HUDEP-2 (cell line): ENCODE measurements around the gene TCTA.

Experiments used
- DNase-seq, 76 experiments: peaks; one replicate each; lab custom pipeline; 2025; ENCODE audit not compliant: unreplicated experiment in 76 of 76; lab: John Stamatoyannopoulos, UW

The TCTA gene

GRCh38 chr3:49410066-49410845, 2.0 kb upstream of the TCTA start:
- no peak for DNase-seq

GRCh38 chr3:49410846-49411534, 1.2 kb upstream of the TCTA start:
- DNase-seq: peak in 8 of 76 experiments; percentile 10 to 38 (median 22)

DNA sequence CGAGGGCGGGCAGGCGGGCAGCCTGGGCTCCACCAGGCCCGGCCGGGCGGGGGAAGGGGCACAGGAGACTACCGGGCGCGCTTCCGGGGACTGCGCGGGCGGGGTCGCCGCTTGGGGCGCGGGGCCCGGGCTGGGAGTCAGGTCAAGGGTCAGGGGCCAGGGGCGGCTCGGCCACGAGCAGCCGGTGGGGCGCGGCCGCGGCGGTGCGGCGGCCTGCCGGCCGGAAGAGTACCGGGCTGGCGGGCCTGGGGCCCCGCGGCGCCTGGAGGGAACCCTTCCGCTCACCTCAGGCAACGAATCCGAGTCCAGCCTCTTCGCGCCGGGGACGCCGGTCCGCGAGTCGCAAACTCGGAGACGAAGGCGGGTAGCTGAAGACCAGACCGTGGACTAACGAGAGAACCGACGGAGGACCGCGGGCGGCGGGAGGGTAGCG, 672 bp upstream of the TCTA start:
- peak in 17 of 76 experiments; percentile 7 to 57 (median 30) for DNase-seq

DNA sequence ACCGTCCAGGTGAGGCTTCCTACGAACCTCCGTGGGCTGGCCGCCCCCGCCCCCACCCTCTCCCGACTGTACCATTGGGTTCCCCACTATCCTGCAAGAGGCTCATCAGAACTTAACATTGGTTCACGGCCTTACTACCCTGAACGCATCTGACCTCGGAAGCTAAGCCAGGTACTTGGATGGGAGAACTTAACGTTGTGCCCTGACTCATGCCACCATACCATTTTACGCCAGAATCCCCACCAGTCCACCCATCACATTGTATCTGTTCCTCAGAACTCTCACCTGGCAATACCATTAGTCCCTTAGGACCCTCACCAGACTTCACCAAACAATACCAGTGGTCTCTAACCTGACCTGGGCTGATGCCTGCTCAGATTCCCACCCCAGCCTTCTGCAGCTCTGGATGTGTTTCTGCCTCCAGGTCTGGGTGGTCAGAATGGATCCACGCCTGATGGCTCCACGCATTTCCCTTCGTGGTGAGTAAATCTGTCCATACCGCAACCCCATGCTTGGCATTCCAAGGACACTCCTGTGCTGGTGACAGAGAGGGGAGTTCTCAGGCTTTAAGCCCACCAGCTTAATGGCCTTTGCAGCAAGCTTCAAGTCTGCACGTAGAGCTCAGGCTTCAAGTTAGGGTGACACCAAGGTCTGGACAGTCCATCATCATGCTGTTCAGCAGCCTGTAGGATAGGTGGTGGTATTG, 562 bp downstream of the TCTA start:
- DNase-seq: no peak

- DNase-seq: peak in 1 of 76 experiments; percentile 14
Observed at GRCh38 chr3:49413338-49413734, 1.1 kb downstream of the TCTA start.

GRCh38 chr3:49414753-49415152, 2.5 kb downstream of the TCTA start:
- DNase-seq: no peak

DNA sequence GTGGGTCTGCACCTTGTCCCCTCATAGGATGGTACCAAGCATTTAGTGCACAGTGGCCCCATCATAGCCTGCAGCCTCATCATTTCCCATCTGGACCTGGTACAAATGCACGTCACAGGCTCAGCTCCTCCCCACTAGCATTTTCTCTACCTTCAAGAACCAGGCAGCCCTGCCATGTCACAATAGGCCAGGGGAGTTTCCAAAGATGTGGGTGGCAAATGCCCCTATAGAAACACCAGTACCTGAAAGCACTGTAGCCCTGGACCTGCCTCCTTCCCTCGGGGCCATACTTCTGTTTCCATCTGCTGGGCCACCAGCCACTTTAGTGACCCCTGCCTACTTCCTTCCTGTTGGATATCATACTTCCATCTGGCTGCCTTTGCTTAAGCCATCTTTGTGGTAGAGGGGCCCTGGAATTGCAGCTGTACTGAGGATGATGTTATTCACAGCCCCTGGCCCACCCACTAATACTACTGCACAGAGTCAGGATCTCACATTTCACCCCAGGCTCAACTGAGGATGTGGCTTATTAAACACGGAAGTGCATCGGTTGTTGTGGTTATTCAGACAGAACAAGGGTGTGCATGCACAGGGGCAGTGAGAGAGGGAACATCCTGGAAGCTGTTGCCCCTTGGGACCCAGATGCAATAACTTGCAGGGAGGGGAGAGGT, 3.8 kb downstream of the TCTA start:
- no peak for DNase-seq

DNA sequence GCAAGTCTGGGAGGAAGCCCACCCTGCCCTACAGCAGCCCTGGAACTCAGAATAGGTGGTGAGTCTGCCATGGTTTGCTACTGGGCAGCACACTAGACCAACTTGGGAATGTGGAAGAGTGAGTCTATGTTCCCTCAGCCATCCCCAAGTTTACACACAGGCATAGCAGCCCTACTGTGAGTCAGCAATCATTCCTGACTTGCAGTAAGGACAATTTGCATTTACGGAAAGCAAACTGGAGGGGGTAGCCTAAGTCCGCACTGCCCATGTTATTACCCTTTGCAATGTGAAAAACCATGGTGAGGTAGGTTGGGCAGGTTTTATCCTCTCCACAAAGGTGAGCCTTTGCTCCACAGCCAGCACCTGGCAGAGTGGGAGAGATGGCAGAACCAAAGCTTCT, 4.6 kb downstream of the TCTA start:
- no peak for DNase-seq

- DNase-seq: no peak
Observed at GRCh38 chr3:49417516-49418120, 5.4 kb downstream of the TCTA start.

- no peak for DNase-seq
Observed at GRCh38 chr3:49421890-49422378, 9.7 kb downstream of the TCTA start.

DNA sequence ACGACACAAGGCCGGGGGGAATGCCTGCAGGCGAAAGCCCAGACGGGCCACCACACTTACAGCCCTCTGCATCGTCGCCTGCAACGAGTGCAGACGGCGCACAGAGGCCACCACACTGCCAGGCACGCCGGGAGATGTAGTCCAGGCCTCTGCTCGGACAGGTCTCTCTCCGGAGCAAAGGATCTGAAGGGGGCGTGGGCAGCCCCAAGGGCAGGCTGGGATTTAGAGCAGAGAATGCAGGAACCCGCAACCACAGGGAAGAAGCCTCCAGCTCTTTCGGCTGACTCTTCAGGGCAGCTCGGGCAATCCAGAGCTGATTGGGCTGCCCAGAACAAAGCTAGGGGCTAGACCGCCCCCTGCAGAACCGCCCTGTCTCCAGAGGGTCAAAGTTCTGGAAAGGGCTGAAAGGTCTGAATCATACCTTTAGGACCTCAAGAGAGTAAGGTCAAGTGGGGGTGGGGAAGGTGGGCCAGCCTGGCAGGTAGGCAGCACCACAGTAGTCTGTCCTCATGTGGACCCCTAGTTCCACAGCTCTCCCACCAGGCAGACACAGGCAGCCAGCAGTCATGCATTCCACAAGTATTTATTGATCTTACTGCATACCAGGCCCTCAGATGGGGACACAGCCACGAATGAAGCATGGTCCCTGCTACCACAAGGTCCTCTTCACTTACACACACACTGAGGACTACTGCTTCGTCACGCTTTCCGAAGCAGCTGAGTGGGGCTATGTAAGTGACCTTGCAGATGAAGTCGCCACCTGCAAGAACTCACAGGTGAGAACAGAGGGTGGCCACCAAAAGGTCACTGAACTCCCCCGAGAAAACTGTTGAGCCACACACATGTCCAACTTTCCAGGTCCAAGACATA, 10.4 kb downstream of the TCTA start, which contains the start of gene AMT:
Gene AMT, minus strand, starts transcription at position 95 of the 870 bp plus-strand sequence. Its CDS starts 23 bp downstream, at position 72.
- peak in 3 of 76 experiments; percentile 16 to 33 (median 21) for DNase-seq

GRCh38 chr3:49424816-49425215, 12.6 kb downstream of the TCTA start:
- DNase-seq: no peak

- DNase-seq: no peak
Observed at GRCh38 chr3:49427586-49427985, 15.4 kb downstream of the TCTA start.

- peak in 1 of 76 experiments; percentile 32 for DNase-seq
Observed at GRCh38 chr3:49428752-49429080, 16.5 kb downstream of the TCTA start.

DNA sequence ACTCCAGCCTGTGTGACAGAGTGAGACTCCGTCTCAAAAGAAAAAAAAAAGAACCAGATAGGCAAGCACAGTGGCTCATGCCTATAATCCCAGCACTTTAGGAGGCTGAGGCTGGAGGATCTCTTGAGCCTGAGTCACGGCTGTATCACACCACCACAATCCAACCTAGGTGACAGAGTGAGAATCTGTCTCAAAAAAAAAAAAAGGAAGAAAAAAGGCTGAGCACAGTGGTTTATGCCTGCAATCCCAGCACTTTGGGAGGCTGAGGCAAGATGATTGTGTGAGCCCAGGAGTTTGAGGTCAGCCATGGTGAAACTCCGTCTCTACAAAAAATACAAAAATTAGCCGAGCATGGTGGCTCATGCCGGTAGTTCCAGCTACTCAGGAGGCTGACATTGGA, 22.5 kb downstream of the TCTA start:
- DNase-seq: no peak

- no peak for DNase-seq
Observed at GRCh38 chr3:49445391-49445790, 33.2 kb downstream of the TCTA start.

DNA sequence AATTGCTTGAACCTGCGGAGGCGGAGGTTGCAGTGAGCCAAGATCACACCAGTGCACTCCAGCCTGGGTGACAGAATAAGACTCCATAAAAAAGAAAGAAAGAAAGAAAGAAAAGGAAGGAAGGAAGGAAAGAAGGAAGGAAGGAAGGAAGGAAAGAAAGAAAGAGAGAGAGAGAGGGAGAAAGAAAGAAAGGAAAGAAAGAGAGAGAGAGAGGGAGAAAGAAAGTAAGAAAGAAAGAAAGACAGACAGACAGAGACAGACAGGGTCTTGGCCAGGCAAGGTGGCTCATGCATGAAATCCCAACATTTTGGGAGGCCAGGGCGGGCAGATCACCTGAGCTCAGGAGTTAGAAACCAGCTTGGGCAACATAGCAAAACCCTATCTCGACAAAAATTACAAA, 41.4 kb downstream of the TCTA start:
- no peak for DNase-seq

DNA sequence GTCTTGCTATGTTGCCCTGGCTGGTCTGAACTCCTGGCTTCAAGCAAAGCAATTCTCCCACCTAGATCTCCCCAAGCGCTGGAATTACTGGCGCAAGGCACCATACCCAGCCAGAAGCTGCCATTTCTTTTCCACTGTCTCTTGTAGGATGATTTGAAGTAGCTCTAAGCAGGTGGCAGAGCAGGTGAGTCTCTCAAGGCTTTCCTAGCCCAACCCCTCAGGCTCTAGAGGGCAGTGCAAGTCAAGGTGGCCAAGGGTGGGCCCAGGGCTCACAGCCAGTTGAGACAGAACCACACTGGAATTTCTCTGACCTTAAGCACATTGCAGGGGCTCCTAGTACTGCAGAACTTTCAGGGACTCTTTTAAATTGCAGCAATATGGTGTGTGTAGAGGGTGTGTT, 42.2 kb downstream of the TCTA start:
- DNase-seq: peak in 8 of 76 experiments; percentile 5 to 12 (median 8)

- no peak for DNase-seq
Observed at GRCh38 chr3:49454898-49455681, 42.9 kb downstream of the TCTA start.
